CD14-positive monocyte (primary cell): ENCODE data around the gene SLC26A9. TPM values are rescaled to one million over a fixed set of nuclear protein-coding genes. Genes with fewer than 3 reads are reported as not detected.

Source experiments
- DNase-seq, 3 donors: peaks; one replicate each; pipeline ENCODE4 v3.0.0-alpha.2; 2011 to 2022
- H2AFZ ChIP-seq: 2 replicates; pipeline ENCODE4 v1.6.0; 2012; ENCODE audit warnings: mild to moderate bottlenecking, low read depth, low read length, inconsistent platforms; ENCODE audit not compliant: insufficient read depth, poor library complexity, severe bottlenecking
- H3K27ac ChIP-seq, 2 donors: 1 replicate in 1 of 2; 2 replicates in 1 of 2; pipeline ENCODE4 v1.5.1; 2012 to 2013; ENCODE audit warnings: low read length in 2 of 2, control low read depth in 1 of 2, inconsistent platforms in 1 of 2, low read depth in 1 of 2, mild to moderate bottlenecking in 1 of 2
- H3K27me3 ChIP-seq, 2 donors: one replicate each; pipeline versions ENCODE4 v1.6.0 to v1.6.1; 2011 to 2013; ENCODE audit warnings: low read length in 2 of 2; ENCODE audit not compliant: control insufficient read depth in 2 of 2, insufficient read depth in 2 of 2
- H3K36me3 ChIP-seq, 2 donors: replicated peaks in 1 of 2; 1 replicate in 1 of 2; 2 replicates in 1 of 2; pipeline versions ENCODE4 v1.5.1 to v1.6.1; 2012 to 2013; ENCODE audit warnings: low read length in 2 of 2, control low read depth in 1 of 2, inconsistent platforms in 1 of 2, mild to moderate bottlenecking in 1 of 2; ENCODE audit not compliant: insufficient read depth in 2 of 2, control insufficient read depth in 1 of 2
- H3K4me1 ChIP-seq, 2 donors: 1 replicate in 1 of 2; 2 replicates in 1 of 2; pipeline versions ENCODE4 v1.5.1 to v1.6.1; 2012 to 2013; ENCODE audit warnings: low read length in 2 of 2, control low read depth in 1 of 2, inconsistent platforms in 1 of 2, mild to moderate bottlenecking in 1 of 2, moderate library complexity in 1 of 2; ENCODE audit not compliant: insufficient read depth in 2 of 2, control insufficient read depth in 1 of 2
- H3K4me2 ChIP-seq: replicated peaks from 2 replicates; pipeline ENCODE3; 2012; ENCODE audit warnings: low read length, moderate library complexity, mild to moderate bottlenecking; ENCODE audit not compliant: poor library complexity, severe bottlenecking; ENCODE audit errors: extremely low read depth
- H3K4me3 ChIP-seq, 3 experiments: fragments of 200-600 bp in 1 of 3; sonication (generic) in 1 of 3; replicated peaks in 1 of 3; 1 replicate in 2 of 3; 2 replicates in 1 of 3; pipeline ENCODE4 v1.5.1; 2011 to 2013; ENCODE audit warnings: low read length in 3 of 3, mild to moderate bottlenecking in 3 of 3, control low read depth in 2 of 3, low read depth in 2 of 3, inconsistent platforms in 1 of 3, moderate library complexity in 1 of 3
- H3K79me2 ChIP-seq: 2 replicates; pipeline ENCODE4 v1.6.0; 2012; ENCODE audit warnings: mild to moderate bottlenecking, control low read depth, inconsistent platforms, low read length, moderate library complexity; ENCODE audit not compliant: insufficient read depth
- H3K9ac ChIP-seq: 2 replicates; pipeline ENCODE4 v1.6.0; 2017; ENCODE audit warnings: low read length, mild to moderate bottlenecking; ENCODE audit not compliant: insufficient read depth, poor library complexity, severe bottlenecking
- H3K9me3 ChIP-seq, 2 donors: replicated peaks in 1 of 2; 1 replicate in 1 of 2; 2 replicates in 1 of 2; pipeline versions ENCODE4 v1.5.1 to v1.6.1; 2012 to 2013; ENCODE audit warnings: low read length in 2 of 2, control low read depth in 1 of 2; ENCODE audit not compliant: control insufficient read depth in 1 of 2, insufficient read depth in 1 of 2
- H4K20me1 ChIP-seq: 2 replicates; pipeline ENCODE4 v1.6.0; 2012; ENCODE audit warnings: mild to moderate bottlenecking, low read length, control low read depth, moderate library complexity; ENCODE audit not compliant: insufficient read depth
- H3K27ac Mint-ChIP-seq, 7 donors: one replicate each; pipeline ENCODE4 v1.8.0; 2020; ENCODE audit warnings: mild to moderate bottlenecking in 7 of 7, mixed read lengths in 7 of 7, moderate library complexity in 6 of 7, inconsistent platforms in 2 of 7
- H3K27me3 Mint-ChIP-seq, 3 donors: one replicate each; pipeline ENCODE4 v1.8.0; 2021 to 2022; ENCODE audit warnings: low read depth in 3 of 3, mild to moderate bottlenecking in 3 of 3, mixed read lengths in 3 of 3, moderate library complexity in 3 of 3, inconsistent platforms in 1 of 3
- H3K36me3 Mint-ChIP-seq, 2 donors: one replicate each; pipeline ENCODE4 v1.8.0; 2020; ENCODE audit warnings: mixed read lengths in 2 of 2, inconsistent platforms in 1 of 2, mild to moderate bottlenecking in 1 of 2
- H3K4me1 Mint-ChIP-seq: one replicate; pipeline ENCODE4 v1.8.0; 2020; ENCODE audit warnings: mild to moderate bottlenecking, mixed read lengths
- H3K4me3 Mint-ChIP-seq, 2 donors: one replicate each; pipeline ENCODE4 v1.8.0; 2020; ENCODE audit warnings: mild to moderate bottlenecking in 2 of 2, mixed read lengths in 2 of 2, moderate library complexity in 1 of 2
- H3K9me3 Mint-ChIP-seq, 7 donors: one replicate each; pipeline ENCODE4 v1.8.0; 2020 to 2022; ENCODE audit warnings: mixed read lengths in 7 of 7, mild to moderate bottlenecking in 6 of 7, moderate library complexity in 6 of 7, inconsistent platforms in 2 of 7
- CTCF ChIP-seq: fragments of 200-600 bp; IDR thresholded peaks from one replicate; pipeline ENCODE4 v1.8.0; 2022; ENCODE audit warnings: antibody characterized with exemption, mild to moderate bottlenecking
- WGBS: methylation state at CpG from one replicate; pipeline ENCODE4 v1.1.5; 2013; ENCODE audit warnings: missing lambda C conversion rate; ENCODE audit not compliant: insufficient coverage; 5-methylcytosine and 5-hydroxymethylcytosine counted together
- intact Hi-C, 2 donors: fragments of 100-400 bp; cut with micrococcal nuclease; formaldehyde crosslinking; loops; one replicate each; pipeline versions ENCODE4 v1.15.0 to v1.15.1; 2023
- polyA plus RNA-seq, 3 donors: library from polyadenylated mRNA; depleted of rRNA in 1 of 3; unstranded in 2 of 3; stranded (reverse) in 1 of 3; fragments of 300-500 nt in 2 of 3; fragments of >200 nt in 1 of 3; fragmentation: Illumina TruSeq in 2 of 3; gene quantifications; 1 replicate in 2 of 3; 2 replicates in 1 of 3; pipeline ENCODE4 v1.2.3, GENCODE V29; 2012 to 2021

SLC26A9 gene
- polyA plus RNA-seq, 3 donors: 0.04 TPM; not detected in 2

GRCh38 chr1:205930195-205930577 lies 13.1 kb downstream of the SLC26A9 start:
- WGBS: 100% methylated on average over 1 of the region's 1 CpG

GRCh38 chr1:205929496-205930194 lies 13.6 kb downstream of the SLC26A9 start:
- H3K4me1 ChIP-seq: peaks cover 44 to 83% of the 10 kb centered on the region in 2 donors
- H3K4me3 Mint-ChIP-seq: no peak overlapping the region
- no peaks in the 10 kb centered on the region for H3K79me2 ChIP-seq

More at GRCh38 chr1:205930195-205930577, 13.1 kb downstream of the SLC26A9 start:
- peaks cover 63% of the 10 kb centered on the region for H3K4me1 Mint-ChIP-seq
- peak overlapping the region in 1 of 7 donors; percentile 21 for H3K27ac Mint-ChIP-seq
- peak overlapping the region; percentile 28 for H2AFZ ChIP-seq
- peaks cover 0 to 2% of the 10 kb centered on the region in 2 donors for H3K36me3 Mint-ChIP-seq
- H3K4me3 ChIP-seq: peak overlapping the region in 1 of 3 experiments; percentile 10
- no peaks in the 10 kb centered on the region for H3K79me2 ChIP-seq
- peak overlapping the region in 1 of 2 donors; percentile 19 for H3K27ac ChIP-seq
- H3K9me3 ChIP-seq: no peaks in the 10 kb centered on the region
- no peak overlapping the region for H3K9ac ChIP-seq
- no peaks in the 10 kb centered on the region for H3K9me3 Mint-ChIP-seq
- no peak overlapping the region for H3K4me3 Mint-ChIP-seq
- peaks cover 39 to 83% of the 10 kb centered on the region in 2 donors for H3K4me1 ChIP-seq
- H3K27me3 Mint-ChIP-seq: peaks cover 0 to 4% (median 0%) of the 10 kb centered on the region in 3 donors
- H3K27me3 ChIP-seq: no peaks in the 10 kb centered on the region
- H3K36me3 ChIP-seq: no peaks in the 10 kb centered on the region
- TF ChIP-seq CTCF: no peak
- peak overlapping the region; percentile 43 for H3K4me2 ChIP-seq
- H4K20me1 ChIP-seq: no peaks in the 10 kb centered on the region
- intact Hi-C loops: no loop called here
- DNase-seq: no peak

More at GRCh38 chr1:205929496-205930194, 13.6 kb downstream of the SLC26A9 start:
- no peaks in the 10 kb centered on the region for H3K9me3 ChIP-seq
- no peak overlapping the region for H2AFZ ChIP-seq
- no peaks in the 10 kb centered on the region for H4K20me1 ChIP-seq
- H3K9me3 Mint-ChIP-seq: no peaks in the 10 kb centered on the region
- 95% methylated on average over 17 of the region's 19 CpGs for WGBS
- peaks cover 65% of the 10 kb centered on the region for H3K4me1 Mint-ChIP-seq
- peaks cover 0 to 4% (median 0%) of the 10 kb centered on the region in 3 donors for H3K27me3 Mint-ChIP-seq
- no peaks in the 10 kb centered on the region for H3K27me3 ChIP-seq
- H3K27ac ChIP-seq: peak overlapping the region in 1 of 2 donors; percentile 19
- H3K36me3 Mint-ChIP-seq: peaks cover 0 to 2% of the 10 kb centered on the region in 2 donors
- intact Hi-C loops: no loop called here
- peak in 1 of 3 donors; percentile 54 for DNase-seq
- no peak for TF ChIP-seq CTCF
- no peaks in the 10 kb centered on the region for H3K36me3 ChIP-seq
- no peak overlapping the region for H3K9ac ChIP-seq
- H3K4me3 ChIP-seq: no peak overlapping the region
- H3K27ac Mint-ChIP-seq: peak overlapping the region in 2 of 7 donors; percentile 13 to 62
- no peak overlapping the region for H3K4me2 ChIP-seq
